GM19463 (cell line): ENCODE measurements around the gene TNS1.
"Not testable (repeated sequence)": the region's sequence is repeated elsewhere in the genome, so short reads cannot be mapped to it uniquely, and the experiment has no call there.

Source experiments
- ATAC-seq: cut with Tn5 transposase; IDR thresholded peaks from one replicate; pipeline ENCODE4 v1.9.1; 2021; ENCODE audit warnings: mild to moderate bottlenecking, moderate library complexity; ENCODE audit not compliant: unreplicated experiment

Gene TNS1

GRCh38 chr2:217822296-217823252, 180.2 kb downstream of the TNS1 start:
- ATAC-seq: no peak

GRCh38 chr2:217821536-217822147, 181.2 kb downstream of the TNS1 start:
- ATAC-seq: no peak

GRCh38 chr2:217820904-217821303, 181.9 kb downstream of the TNS1 start:
- no peak for ATAC-seq

- no peak for ATAC-seq
Observed at GRCh38 chr2:217820091-217820819, 182.5 kb downstream of the TNS1 start.

GRCh38 chr2:217818293-217818850, 184.4 kb downstream of the TNS1 start:
- ATAC-seq: no peak

GRCh38 chr2:217817466-217818292, 185.1 kb downstream of the TNS1 start:
- no peak for ATAC-seq

DNA sequence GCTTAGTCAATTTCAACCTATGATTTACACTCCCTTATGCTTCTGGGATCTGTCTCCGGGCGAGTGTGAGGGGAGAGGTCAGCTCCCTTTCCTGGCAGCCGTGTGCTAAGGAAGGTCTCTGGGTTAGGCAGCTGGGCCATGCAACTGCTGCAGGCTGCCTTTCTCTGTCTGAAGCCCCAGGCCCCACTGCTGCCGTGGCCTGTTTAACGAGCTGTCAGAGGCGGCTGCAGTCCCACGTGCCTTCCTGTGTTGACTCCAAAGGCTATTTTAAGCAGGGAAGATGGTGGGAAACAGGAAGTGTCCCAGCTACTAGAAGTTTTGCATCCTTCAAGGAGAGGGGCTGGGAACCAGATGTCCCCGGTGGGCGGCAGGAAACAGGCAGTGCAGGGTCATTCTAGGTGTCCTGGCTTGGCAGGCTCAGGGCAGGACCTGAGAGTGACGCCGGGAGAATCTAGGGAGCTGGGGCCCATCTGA, 186.4 kb downstream of the TNS1 start:
- no peak for ATAC-seq

GRCh38 chr2:217813828-217814227, 189.0 kb downstream of the TNS1 start:
- no peak for ATAC-seq

GRCh38 chr2:217812170-217812569, 190.6 kb downstream of the TNS1 start:
- ATAC-seq: no peak

DNA sequence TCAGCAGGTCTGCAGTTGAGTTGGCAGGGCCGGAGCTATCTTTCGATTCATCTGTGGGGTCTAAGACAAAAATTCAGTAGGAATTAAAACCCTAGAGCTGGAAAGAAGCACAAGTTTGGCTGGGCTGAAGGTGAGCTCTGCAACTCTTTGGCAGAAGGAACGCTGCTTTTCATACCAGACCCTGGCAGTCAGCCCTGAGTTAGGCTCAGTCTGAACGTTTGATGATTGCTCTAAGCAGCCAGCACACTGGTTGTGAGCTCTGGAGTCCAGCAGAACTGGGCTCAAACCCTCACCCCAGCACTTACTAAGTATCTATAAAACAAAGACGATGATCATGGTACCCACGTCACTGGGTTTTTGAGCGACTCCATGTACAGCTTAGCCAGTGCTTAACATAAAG, 192.5 kb downstream of the TNS1 start:
- ATAC-seq: no peak

GRCh38 chr2:217809736-217810135, 193.1 kb downstream of the TNS1 start:
- ATAC-seq: no peak

DNA sequence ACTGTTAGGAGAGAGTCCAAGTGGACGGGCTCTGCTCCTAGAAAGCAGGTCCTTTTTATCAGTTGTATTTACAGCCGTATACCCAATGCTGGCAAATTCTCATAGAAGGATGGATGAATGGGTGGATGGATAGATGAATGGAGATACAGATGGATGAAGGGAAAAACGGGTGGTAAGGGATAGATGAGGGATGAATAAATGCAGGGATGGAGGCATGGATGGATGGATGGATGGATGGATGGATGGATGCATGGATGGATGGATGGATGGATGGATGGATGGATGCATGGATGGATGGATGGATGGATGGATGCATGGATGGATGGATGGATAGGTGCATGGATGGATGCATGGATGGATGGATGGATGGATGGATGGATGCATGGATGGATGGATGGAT, 193.8 kb downstream of the TNS1 start:
- ATAC-seq: not testable (repeated sequence)

GRCh38 chr2:217808326-217808725, 194.5 kb downstream of the TNS1 start:
- ATAC-seq: no peak

DNA sequence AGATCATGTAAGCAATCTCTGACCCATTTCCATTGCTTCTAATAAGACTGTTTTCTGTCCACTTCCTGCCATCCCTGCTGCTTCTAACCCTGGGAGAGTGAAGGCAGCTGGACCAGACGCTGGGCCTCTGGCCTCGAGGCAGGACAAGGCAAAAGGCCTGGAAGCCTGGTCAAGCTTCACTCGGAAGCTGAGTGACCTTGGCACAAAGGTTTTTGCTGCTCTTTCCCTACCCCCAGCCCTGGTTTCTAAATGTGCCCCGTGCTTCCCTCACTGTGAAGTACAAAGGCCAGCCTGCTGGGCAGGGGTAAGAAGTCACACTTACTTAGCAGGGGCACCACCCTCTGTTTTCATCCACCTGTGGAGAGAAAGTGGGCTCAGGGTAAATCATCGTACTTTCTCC, 195.0 kb downstream of the TNS1 start:
- ATAC-seq: no peak

DNA sequence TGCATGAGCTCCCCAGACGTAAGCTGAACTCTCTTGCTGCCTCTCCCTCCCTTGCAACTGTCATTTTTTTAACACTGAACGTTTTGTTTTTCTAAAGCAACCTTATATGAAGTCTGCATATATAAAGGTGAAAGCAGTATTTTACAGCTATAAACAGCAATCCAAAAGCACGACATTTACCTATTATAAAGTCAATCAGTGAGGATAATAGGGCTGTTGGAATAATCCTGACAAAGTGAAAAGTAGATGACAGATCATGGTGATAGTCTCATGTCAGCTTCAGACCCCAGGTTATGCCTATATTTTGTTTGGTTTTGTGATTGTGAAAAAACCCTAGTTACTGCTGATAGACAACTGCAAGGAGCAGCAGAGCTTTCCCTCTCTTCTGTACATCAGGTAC, 195.8 kb downstream of the TNS1 start:
- no peak for ATAC-seq

- no peak for ATAC-seq
Observed at GRCh38 chr2:217806482-217806765, 196.4 kb downstream of the TNS1 start.

DNA sequence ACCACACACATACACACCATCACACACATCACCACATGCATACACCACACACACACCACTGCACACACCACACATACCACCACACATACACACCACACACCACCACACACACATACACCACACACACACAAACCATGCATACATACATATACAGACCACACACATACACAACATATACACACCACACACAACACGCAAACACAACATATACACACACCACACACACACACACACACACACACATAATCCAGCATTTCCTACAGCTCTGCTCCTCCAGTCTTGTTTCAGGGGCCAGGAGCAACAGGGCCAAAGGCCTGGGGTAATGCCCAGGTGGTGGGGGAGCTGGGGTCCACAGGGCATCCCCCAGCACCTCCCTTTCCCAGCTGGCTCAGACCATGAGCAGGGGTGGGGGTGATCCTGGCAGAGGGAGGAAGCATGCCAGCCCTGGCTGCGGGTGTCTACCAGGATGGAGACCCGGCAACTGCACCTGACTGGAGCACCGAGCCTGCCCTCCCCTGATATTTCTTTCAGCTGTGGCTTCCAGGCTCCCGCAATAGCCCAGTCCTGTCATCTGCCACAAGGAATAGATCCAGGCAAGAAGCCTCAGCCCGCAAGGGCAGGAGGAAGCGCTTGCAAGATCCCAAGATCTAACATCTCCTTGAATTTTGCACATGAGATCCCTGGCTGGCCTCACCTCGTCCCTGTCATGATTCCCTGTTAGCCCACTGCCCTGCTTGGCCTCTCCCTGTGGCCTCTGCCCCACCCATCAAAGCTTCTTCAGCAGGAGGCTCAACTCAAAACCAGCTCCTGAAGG, 196.9 kb downstream of the TNS1 start:
- ATAC-seq: no peak

DNA sequence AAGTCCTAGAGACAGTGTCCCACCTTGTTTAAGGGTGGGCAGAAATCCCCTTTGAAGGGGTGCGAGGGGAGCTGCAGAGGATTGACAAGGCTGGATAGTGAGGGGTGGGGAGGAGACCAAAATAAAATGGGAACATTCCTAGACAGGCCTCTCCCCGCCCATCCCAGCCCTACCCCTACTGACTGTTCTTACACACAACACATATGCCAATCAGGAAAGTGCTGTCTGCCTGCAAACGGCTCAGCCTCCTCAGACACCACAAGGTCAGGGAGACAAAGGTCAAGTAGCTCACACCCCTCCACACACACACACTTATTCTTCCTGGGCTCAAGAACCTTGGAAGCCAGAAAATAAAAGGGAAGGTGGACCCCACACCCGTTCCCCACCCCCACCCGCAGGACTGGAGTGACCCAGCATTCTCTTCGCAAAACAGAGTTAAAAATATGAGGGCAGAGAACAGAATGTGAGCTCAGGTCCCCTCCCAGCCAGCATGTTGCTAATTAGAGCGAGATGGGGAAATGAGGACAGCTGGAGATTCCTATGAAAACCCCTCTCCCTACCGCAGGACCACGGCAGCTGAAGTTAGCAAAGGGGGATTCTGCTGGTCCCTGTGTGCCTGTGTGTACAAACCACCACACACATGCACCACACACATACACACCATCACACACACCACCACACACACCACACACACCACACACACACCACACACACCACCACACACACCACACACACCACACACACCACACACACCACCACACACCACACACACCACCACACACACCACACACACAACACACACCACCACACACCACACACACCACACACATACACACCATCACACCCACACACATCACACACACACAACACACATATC, 197.8 kb downstream of the TNS1 start:
- ATAC-seq: no peak

GRCh38 chr2:217804338-217804737, 198.5 kb downstream of the TNS1 start:
- no peak for ATAC-seq
